ENCODE data around the gene C9orf85.

The C9orf85 gene

DNA sequence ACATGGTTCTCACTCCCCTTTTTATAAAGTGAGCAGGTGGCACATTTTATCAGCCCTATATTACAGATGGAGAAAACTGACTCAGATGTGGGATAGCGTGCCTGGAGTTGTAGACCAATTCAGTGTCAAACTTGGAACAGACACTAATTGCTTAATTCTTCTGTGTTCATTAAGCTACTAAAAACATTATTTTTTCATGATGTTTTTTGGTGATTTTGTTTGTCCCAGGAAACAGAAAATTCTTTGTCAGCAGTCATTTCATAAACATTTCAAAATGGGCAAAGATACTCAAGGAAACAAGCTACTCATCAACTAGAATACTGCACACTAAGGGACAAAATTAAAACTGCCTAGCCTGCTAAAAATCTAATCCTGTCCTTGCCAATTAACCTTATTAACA is 2.6 kb upstream of the C9orf85 start:
- DNase-seq, result no peak

DNA sequence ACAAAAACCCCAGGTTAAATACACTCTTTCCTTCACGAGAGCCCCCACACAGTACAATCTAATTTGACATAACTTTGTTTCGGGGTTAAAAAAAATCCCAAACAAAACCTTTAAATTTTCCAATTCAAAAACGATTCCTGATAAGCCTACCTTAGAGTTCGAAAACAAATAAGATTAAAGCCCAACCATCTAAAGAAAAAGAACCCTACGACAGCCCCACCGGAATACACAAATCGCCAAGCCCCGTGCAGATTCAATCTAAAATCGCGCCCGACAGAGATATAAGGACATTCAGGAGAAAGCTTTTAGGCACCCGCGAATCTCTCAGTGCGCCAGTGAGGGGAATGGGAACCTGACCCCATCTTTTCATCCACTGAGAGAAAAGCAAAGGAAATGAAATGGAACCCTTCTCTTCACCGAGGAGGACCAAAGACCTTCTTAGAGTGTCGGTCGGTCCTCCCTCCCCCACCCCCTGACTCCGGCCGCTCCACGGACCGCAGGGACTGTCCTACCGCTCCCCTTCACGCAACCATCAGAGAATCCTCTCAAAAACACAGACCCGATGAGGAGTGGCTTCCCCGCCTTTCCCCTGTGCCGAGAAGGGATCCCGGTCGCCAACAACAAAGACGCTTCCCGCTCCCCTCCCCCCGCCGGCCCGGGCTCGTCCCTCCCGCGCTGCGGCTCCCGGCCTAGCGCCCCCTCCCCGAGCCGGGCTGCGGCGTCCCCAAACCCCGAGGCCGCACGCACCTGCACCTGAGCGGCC is 1.4 kb upstream of the C9orf85 start:
- peak; percentile 46 for DNase-seq

DNA sequence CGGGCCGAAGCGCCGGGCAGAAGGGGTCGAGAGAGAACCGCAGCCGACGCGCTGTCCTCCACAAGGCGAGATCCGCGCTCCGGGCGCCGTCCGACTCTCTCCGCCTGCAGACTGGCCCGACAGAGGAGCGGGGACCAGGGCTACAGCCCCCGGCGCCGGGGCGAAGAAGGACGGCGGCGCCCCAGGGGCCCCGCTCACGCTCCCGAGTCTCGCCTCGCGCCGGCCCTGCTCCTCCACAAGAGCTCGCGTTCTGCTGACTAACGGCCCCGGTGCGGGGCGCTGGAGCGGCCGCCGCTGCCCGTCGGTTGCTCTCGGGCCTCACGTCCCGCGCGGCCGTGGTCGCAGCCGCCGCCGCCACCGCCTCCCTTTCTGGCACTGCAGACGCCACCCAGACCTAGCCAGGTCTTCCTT is 784 bp upstream of the C9orf85 start:
- DNase-seq, result no peak

DNA sequence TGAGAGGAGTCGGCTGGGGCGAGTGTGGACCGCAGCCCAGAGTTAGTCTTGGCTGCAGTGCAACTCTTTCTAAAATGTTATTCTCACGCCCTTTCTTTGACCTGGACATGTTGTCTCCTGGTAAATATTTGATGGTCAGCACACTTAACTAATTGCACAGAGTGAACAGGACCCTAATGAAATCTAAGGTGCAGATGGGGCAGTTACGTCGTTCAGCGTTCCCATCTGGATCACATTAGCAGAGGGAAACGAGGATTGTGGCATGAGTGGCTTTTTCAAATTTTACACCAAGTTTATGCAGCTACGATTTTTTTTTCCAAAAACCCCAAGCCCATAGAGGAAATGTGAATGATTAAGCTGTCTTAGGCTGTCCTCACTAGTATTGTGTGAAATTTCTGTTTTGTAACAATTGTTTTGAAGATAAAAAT is 483 bp downstream of the C9orf85 start:
- no peak for DNase-seq

DNA sequence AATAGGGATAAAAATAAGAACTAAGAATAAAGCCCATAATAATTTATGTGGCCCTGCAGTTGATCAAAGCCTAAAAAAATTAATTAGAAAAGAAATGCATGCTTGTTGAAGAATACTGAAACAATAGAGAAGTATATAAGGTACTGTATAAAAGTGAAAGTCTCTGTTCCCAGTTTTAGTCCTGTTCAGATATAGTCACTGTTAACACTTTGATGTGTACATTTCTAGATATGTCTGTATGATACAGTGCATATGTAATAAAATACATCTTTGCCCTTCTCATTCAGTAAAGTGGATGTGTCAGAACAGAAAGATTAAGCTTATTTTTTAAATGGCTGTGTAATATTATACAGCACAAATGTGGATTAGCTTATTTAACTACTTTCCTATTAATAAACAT is 4.1 kb downstream of the C9orf85 start:
- DNase-seq, result no peak

DNA sequence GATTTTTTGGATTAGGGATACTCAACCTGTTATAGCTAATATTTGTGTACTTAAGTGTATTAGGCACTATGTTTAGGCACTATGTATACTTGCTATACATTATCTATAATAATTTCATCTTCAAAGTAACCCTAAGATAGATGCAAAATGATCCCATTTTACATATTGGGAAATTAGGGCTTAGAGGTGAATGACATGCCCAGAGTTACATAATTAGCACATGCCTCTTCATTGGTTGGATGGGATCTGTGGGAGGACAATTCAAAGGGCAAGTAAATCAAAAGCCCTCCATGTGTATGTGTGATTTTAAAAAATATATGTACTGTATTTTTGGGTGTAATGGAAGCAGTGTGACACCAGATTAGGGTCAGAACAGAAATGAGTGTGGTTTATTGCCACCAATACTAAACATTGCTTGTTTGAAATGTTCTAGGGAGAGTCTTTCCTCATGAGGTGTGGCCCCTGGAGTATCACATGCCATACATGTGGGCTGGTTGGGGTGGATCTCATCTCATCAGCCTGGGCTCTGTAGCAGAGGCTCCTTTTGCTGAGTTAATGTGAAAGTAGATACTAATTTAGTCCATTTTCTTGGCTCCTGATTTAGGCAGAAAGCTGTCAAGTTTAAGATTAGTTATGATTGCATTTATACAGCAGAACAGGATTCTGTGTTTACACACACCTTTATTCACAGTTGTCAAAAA is 5.5 kb downstream of the C9orf85 start:
- peak; percentile 23 for DNase-seq

DNA sequence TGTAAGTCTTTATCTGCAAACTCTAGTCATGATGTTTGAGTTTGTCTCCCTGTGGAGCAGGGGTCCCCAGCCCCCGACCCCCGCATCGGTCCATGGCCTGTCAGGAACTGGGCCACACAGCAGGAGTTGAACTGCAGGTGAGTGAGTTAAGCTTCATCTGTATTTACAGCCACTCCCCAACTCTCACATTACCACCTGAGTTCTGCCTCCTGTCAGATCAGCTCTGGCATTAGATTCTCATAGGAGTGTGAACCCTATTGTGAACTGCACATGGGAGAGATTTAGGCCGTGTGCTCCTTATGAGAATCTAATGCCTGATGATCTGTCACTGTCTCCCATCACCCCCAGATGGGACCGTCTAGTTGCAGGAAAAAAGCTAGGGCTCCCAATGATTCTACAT is 7.0 kb downstream of the C9orf85 start:
- no peak for DNase-seq

DNA sequence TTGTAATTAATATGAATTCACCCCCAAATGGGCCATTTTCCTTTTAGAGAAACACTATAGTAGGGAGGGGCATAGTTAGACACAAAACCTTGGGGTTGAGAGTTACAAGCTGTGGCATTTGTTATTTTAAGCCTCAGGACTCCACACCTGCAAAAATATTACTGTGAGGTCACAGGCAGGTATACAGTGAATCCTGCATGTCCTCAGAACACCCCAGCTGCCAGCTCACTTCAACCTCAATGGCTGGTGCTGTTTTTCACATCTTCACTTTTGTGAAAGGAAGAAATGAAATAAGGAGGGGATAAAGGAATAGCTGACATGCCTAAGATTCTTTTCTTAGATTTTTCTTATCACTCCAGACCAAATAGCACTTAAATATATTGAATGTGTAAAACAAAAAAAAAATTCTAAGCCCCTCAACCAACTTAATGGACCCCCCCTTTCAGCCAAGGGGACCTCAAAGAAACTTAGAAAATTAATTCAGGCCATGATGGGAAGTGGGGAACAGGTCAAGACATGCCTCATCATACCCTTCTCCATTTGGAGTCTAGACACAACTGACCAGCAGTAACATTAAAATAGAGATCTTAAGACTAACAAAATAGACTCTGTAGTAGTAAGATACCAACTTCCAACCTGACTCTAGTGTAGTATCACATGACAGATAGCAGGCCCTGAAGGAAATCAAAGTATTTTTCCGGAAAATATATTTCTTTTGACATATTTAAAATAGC is 9.2 kb downstream of the C9orf85 start:
- DNase-seq, result no peak

DNA sequence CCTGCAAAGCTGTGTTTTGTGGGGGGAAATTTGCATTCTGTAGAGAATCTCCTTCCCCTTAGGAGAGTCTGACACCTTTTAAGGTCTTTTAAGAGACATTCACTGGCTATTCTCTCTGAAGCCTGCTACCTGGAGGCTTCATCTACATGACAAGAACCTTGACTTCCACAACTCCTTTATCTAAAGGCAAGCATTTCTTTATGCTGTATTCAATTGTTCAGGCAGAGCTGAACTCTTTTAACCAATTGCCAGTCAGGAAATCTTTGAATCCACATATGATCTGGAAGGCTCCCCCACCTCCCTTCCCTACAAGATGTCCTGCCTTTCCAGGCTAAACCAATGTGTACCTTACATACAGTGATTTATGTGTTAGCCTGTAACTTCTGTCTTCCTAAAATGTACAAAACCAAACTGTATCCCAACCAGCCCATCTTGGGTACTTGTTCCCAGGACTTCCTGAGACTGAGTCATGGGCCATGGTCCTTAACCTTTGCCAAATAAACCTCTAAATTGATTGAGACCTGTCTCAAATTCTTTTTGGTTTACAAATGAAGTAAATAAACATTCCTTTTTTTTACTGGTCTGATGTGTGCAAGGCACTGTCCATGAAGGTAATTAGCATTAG is 9.9 kb downstream of the C9orf85 start:
- no peak for DNase-seq

DNA sequence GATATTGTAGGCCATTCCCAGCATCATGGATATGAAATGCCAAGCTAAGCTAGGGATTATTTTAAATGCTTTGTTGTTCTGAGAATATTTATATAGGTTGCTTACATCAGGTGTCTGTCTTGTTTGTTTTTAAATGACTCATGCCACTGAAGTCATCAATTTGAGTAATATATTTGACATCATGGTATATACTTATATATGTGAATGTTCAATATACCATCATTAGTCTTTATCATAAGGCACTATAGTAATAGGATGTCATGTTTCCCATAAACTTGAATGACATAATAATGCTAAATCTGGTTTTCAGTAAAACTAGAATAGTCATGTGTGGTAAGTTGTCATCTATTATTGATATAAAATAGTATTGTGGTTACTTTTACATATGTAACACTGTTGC is 13.1 kb downstream of the C9orf85 start:
- DNase-seq, result peak; percentile 17

DNA sequence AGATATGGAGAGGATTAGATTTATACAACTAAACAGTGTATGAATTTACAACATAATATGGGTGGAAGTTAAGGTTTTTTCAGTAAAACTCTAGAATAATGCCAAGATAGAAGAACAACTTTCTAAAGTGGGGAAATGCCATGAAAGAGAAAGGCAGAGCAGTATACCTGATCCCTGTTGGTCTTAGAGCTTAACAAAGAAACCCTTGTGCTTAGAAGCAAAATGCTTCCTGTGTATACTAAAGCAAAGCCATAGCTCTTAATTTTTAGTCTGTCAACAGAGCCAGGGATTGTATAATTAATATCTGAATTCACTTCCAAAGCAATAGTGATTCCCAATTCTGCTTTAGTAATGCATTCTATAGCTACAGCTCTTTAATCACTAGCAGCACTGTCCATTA is 14.4 kb downstream of the C9orf85 start:
- no peak for DNase-seq

DNA sequence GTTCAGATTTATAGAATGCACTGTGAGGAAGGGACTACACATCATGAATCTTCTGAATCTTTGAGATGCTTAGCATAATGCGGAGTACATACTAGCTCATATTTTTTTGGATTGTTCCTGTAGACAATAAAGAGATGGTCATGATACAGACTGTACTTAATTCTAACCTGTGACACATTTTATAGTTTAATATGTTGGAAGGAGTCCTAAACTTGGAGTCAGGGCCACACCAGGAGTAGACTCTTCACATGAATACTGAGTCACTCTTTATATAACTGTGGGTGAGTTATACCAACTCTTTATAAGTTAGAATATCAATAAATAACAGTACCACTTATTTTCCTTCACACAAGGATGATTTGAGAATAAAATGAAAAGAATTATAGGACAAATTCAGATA is 16.9 kb downstream of the C9orf85 start:
- DNase-seq, result no peak

DNA sequence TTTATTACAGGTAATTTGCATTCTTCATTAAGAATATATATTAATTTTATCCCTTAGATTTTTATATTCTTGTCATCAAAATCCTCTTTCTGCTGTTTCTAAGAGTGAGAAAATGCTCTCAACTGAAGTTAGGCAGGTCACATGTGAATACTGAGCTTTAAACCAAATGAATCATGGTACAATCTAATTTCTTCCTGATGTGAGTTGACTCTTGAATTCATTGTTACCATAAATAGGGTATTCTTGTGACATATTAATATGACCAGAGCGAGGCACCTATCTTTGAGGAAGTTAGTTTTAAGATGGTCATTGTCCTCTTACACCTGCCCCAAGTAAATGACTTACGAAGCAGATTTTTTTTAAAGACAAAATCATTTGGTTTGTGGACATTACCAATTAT is 17.4 kb downstream of the C9orf85 start:
- no peak for DNase-seq

DNA sequence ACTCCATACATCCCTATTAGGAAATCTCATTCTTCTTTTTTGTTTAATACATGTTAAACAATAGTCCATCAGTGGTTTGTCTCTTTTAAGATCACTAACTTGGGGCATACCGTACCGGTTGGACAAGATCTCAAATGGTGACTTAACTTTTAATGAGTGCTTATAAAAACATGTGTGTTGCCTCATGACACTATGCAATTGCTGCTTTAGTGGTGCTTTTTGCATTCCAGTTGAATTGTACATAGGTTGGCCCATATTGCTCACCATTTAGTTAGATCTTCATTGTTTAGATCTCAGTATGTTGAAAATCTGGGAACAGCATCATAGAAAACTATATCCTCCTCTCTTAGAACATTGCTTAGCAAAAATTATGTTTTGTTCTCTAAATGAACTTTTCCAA is 17.8 kb downstream of the C9orf85 start:
- no peak for DNase-seq

DNA sequence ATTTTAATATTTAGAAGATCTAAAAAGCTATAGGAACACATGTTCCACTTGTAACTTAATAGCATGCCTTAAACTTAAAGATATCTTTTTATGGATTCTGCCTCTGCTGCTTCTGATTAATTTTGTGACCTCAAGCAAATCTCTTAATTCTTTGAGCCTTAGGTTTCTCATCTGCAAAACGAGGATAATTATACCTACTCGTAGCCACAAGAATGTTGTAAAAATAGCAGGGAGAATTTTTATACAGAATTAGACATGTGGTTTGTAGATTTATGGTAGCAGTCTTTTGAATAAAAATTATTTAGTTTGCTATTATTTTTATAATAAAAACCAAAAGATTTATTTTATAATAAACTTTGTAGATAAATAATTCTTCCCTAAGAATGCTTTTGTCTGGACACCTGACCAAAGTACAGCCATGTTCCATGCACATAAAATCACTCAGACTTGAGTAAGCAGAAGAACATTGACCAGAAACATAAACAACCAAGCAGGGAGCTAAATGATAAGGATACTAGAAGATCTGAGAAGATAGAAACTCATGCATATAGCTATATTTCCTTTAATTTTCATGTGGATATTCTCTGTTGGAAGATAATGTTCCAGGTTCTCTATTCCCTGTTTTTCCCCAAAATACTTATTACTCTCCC is 18.5 kb downstream of the C9orf85 start:
- no peak for DNase-seq

DNA sequence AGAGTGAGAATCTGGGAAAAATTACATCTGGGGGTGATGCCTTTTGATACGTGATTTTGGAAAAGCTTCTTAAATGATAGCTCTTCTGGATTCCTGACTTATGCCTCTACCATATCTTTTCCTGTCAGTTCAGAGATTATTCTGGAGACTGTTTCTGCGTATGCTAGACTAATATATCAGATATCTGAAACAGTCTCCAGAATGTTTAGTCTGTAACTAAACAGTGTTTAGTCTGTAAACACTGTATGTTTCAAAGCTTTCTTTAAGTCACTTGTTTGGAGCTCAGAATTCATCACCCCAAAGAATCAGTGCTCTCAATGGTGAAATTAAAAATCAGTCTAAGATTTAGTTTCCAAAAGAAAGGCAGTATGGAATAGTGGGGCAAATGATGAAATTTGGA is 19.7 kb downstream of the C9orf85 start:
- no peak for DNase-seq

DNA sequence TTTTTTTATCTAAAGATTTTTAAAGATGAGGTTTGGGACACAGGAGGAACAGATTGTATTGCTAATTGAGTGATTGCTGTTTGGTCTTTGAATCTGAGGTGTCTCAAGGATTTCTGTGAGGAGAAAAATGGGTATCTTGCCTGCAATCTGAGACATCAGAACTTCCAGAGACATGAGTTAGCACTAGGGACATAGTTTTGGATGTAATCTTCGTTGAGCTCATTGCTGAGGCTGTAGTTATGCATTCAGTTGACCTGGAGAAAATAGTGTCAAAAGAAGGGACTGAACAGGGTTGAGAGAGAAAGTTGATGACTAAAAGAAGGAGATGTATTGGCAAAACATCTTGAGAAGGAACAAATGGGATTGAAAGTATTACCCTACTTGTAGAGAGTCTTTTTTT is 24.6 kb downstream of the C9orf85 start:
- DNase-seq, result no peak

DNA sequence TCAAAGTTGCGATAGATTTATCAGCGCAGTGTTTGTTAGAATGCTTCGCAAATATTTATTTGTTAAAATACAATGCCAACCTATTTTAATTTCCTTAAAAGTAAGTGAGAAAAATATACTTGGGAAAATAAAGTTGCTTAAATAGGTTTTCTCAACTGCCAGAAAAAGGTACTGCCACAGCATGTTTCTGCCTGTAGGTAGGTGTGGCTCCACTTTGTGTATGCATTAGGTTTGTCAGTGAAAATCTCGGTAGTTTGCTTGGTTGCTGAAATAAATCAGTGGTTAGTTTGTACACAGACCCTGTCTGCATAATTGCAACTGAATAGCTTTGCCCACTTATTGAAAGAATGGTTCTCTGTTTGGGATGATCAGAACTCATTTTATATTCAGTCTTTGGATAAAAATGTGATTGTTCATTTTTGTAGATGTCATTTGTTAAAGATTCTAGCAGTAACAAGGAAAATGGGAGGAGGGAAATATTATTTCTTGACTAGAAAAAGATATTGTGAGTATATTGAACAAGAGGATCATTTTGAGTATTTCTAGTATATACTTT is 25.7 kb downstream of the C9orf85 start:
- DNase-seq, result no peak

DNA sequence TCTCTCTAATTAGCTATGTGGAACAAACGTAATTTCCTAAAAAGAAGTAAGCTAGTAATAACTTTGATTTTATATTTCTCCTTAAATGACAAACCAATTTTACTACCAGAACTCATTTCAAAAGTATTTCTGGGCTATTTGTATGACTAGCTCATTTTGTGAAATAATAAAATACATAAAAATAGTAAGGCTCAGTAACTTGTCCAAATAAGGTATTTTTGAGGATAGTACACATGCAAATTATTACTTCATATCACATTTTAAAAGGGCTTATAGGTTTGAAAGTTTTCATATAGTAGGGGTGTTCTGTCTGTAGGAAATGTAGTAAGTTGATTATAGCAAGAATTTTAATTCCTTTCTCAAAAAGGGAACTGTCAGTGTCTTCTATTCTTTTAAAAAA is 26.5 kb downstream of the C9orf85 start:
- no peak for DNase-seq

DNA sequence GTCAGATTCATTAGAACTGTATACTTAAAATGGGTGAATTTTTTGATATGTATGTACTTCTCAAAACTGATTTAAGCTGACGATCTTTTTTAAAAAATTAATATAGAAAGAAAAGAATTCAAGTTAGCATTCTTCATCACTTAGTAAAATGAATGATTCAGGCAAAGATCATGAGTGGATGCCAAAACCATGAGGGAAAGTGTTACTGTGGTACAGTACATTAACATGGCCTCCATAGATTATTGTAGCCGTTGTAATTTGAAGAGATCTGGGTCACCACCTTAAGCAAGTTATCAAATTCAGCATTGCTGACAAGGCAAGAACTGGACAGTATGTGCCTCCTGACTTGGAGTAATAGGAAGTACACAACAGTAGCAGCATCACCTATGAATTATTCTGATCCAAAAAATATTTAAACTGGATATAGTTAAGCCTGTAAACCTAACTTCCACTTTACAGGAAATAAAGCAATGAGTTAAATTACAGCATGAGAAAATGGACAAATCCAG is 29.7 kb downstream of the C9orf85 start:
- DNase-seq, result no peak

DNA sequence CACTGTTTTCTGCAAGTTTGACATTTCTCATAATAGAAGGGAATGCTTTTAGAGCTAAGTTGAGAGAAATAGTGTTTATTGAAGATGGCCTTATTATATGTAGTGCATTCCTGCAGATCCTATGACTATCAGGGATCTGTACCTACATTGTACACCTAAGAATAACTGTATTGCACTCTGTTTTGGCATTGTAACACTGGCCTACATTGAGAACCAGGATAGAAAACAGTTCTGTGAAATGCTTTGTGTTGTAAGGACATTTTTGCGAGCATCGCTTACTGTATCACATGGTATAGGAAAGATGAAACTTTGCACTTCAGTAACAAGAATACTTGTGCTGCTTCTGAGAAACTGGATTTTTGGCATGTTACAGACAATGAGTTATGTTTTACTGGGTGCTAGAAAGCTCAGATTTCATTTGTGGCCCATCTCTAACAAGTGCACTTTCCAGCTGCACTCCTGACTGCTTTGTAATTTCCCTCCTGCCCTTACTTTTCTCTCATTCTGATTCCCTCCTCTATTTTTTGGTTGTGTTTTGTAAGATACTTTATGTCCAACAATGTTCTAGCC is 30.6 kb downstream of the C9orf85 start:
- no peak for DNase-seq

DNA sequence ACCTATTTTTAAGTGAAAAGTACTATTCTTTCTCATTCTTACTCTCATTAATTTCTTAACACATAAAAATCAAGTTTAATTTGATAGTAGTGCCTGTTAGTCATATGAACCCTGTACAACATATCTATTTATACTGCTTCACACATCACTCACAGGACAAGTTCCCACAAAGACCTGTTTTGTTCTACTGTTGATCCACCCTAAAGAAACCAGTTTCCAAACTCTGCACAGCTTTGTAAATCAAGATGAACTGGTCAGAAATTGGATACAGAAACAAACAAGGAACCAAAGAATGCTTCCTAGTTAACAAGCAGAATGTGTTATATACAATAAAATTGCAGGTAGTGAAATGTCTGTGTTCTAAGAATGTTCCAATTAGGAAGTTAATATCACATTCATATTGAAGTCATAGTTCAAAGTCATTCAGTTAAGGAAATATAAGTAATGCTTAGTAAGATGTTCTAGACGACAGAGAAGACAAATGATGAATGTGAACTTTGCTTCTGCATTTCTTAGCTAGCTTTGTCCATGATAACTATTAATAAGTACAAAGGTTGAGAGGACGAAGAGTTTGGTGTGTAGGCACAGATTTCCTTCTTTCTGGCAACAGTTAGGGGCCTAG is 33.4 kb downstream of the C9orf85 start:
- no peak for DNase-seq

All from suppressor macrophage treated with lipopolysaccharide for 4 hours (primary cell).